ENCODE data around the gene AFDN.

AFDN gene

GRCh38 chr6:167956491-167956890 is 129.8 kb downstream of the AFDN start:
- TF ChIP-seq GATA2 (IDR thresholded peaks at IDR 0.05; ENCODE audit: low read depth, low read length) (no peak), GATA3 (IDR thresholded peaks at IDR 0.05; ENCODE audit: low read depth, low read length) (no peak)

DNA sequence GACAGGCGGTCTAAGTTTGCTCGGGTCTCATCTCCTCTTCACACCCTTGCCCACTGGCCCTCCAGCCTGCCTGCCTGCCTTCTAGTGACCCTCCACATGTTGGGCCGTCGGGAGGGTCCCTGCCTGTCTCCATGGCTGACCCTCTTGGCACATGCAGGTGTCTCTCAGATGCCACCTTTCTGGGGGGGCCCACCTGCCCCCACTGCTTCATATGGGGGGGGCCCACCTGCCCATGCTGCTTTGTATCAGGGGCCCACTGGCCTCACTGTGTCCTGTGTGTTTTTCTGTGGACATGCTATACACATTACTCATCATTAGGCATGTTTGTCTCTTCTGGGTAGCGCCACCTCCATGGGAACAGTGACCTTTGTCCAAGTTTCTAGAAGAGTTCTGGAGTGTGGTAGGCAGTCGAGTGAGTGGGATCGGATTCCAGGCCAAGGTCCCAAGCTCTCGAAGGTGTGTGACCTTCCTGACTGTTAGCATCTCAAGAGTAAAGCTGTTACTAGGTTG is 130.3 kb downstream of the AFDN start:
- TF ChIP-seq GATA2 (IDR thresholded peaks at IDR 0.05; ENCODE audit: low read depth, low read length): no peak
- no peak for TF ChIP-seq GATA3 (IDR thresholded peaks at IDR 0.05; ENCODE audit: low read depth, low read length)

DNA sequence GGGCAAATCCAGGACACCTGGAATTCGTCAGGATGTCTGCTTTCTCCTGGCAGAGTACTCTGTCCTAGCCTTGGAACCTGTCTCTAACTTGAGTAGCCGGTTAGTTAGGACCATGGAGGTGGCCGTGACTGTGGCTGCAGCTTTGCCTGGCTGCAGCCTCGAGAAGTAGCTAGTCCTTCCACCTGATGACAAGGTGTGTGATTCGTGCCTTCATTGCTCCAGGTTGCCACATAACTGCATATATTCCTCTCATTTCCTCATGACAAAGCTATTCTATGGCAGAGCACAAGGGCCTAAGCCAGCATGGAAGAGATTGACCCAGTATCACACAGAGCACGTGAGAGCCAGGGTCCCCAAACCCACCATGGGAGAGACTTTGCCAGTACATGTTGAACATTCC is 130.9 kb downstream of the AFDN start:
- TF ChIP-seq GATA3 (IDR thresholded peaks at IDR 0.05; ENCODE audit: low read depth, low read length) (no peak), GATA2 (IDR thresholded peaks at IDR 0.05; ENCODE audit: low read depth, low read length) (no peak)

DNA sequence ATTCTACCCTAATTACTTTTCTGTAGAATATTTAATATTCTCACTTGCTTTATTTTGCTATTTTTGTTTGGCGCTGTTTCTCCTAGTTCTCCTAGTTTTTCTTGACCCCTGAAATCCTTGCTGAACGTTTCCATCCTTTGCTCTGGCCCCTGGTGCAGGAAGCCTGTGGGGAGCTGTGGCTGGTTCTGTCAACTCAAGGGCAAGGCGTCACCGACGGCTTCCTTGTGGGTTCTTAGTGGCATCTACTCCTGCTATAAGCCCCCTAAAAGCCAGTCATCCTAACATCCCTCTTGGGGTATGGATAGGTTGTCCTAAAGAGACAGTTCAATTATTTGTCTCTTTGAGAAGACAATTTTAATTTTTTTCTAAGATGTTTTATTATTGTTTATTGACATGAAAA is 133.9 kb downstream of the AFDN start:
- no peak for TF ChIP-seq GATA2 (IDR thresholded peaks at IDR 0.05; ENCODE audit: low read depth, low read length)
- no peak for TF ChIP-seq GATA3 (IDR thresholded peaks at IDR 0.05; ENCODE audit: low read depth, low read length)

- no peak for TF ChIP-seq GATA2 (IDR thresholded peaks at IDR 0.05; ENCODE audit: low read depth, low read length)
- no peak for TF ChIP-seq GATA3 (IDR thresholded peaks at IDR 0.05; ENCODE audit: low read depth, low read length)
Measured at GRCh38 chr6:167962711-167963110, 136.0 kb downstream of the AFDN start.

GRCh38 chr6:167963589-167964057 is 136.9 kb downstream of the AFDN start:
- TF ChIP-seq GATA3 (IDR thresholded peaks at IDR 0.05; ENCODE audit: low read depth, low read length): no peak
- no peak for TF ChIP-seq GATA2 (IDR thresholded peaks at IDR 0.05; ENCODE audit: low read depth, low read length)

GRCh38 chr6:167965592-167966539 is 139.2 kb downstream of the AFDN start:
- TF ChIP-seq GATA2 (IDR thresholded peaks at IDR 0.05; ENCODE audit: low read depth, low read length): no peak
- no peak for TF ChIP-seq GATA3 (IDR thresholded peaks at IDR 0.05; ENCODE audit: low read depth, low read length)

- TF ChIP-seq GATA3 (IDR thresholded peaks at IDR 0.05; ENCODE audit: low read depth, low read length): no peak
- TF ChIP-seq GATA2 (IDR thresholded peaks at IDR 0.05; ENCODE audit: low read depth, low read length): no peak
Measured at GRCh38 chr6:167966540-167966905, 139.8 kb downstream of the AFDN start.

- no peak for TF ChIP-seq GATA3 (IDR thresholded peaks at IDR 0.05; ENCODE audit: low read depth, low read length)
- no peak for TF ChIP-seq GATA2 (IDR thresholded peaks at IDR 0.05; ENCODE audit: low read depth, low read length)
Measured at GRCh38 chr6:167968091-167968490, 141.4 kb downstream of the AFDN start.

DNA sequence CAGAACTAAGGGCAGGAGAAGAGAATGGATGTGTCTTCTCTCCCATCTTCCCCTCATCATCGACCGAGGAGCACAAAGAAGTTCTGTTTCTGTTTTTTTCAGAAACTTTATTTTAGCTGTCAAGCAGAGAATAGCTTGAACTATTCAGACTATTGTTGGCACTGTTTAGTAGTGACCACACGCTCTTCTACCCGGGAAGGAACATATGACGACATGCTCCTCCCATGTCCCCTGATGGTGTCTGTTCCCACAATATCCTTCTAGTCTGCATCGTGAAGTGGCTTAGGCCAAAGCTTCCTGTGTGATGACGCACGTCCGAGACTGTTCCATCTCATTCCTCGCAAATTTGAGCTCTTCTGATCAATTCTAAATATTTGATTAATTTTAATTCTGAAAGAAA is 143.5 kb downstream of the AFDN start:
- no peak for TF ChIP-seq GATA2 (IDR thresholded peaks at IDR 0.05; ENCODE audit: low read depth, low read length)
- TF ChIP-seq GATA3 (IDR thresholded peaks at IDR 0.05; ENCODE audit: low read depth, low read length): no peak

DNA sequence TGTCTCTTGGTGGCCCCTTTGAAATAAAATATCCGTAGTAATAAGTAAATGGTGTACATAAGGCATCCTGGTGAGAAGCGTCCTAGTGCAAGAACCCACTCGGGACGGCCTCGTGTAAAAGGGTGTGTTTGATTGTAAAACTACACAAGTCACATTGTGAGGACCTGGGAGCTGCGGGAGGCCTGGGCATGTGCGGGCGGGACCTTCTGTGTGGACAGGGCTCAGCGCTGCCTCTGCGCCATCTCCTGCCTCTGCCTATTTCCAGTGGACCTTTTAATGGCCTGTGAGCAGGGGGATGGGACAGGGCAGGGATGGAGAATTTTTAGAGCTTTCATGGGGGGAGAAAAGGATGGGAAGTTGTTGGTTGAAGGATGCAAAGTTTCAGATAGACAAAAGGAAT is 145.5 kb downstream of the AFDN start:
- TF ChIP-seq GATA3 (IDR thresholded peaks at IDR 0.05; ENCODE audit: low read depth, low read length): no peak
- no peak for TF ChIP-seq GATA2 (IDR thresholded peaks at IDR 0.05; ENCODE audit: low read depth, low read length)

DNA sequence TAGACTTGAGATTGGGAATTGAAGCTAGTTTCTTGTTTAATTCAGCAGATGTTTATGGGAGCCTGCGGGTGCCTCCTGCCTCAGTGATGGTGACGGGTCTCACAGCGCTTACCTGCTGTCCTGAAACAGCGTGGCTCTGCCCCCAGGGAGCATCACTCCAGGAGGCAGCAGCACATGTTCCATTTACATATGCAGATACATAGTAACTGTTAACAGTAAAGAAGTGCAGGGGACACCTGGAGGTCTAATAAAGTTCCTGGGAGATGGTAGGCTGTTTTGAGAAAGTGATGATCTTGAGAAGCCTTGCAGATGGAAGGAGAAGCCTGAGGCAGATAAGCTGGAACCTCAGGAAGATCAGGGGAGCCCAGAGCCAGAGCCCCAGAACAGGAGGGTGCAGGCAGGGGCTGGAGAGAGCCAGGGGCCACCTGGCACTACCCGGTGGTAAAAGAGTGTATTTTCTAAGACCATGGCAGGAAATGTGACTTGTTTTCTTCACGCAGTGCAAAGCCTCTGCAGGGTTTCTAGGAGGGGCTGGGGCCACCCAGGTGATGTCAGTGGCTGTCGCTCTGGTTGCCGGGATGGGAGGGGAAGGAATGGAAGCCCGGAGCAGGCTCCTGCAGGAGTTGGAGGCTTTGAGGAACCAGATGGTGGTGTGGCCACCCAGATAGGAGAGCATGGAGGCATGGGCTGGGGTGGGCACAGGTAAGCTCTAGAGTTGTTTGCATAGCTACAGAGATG is 146.6 kb downstream of the AFDN start:
- TF ChIP-seq GATA2 (IDR thresholded peaks at IDR 0.05; ENCODE audit: low read depth, low read length): no peak
- TF ChIP-seq GATA3 (IDR thresholded peaks at IDR 0.05; ENCODE audit: low read depth, low read length): no peak

DNA sequence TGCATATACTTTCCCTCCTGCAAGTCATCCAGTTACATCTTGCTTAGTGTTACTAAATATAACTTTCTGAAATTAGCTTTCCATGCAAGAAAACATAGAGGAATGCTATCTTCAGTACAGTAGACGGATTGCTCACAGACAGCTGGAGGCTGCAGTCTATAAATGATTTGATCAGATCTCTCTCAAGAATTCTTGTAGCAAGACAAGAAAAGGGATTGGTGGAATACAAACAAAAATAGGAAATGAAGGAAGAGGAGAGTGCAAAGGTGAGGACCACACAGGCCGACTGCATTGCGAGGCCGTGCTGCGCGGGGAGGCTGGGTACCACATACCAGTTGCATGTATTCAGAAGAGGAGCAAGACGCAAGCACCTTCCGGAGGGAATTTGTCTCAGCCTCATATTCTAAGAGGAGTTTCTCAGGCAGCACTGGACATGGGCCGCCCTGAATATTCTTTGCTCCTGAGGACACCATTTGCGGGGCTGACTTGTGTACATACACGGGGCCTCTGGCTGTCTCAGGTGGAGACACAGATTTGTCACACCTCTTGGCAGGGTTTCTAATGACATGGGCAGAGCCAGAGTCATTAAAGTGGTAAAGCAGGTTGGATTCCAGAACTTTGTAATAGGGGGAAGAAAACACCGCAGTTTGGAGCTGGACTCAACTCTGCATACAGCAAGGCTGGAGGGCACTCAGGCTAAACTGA is 148.1 kb downstream of the AFDN start:
- TF ChIP-seq GATA2 (IDR thresholded peaks at IDR 0.05; ENCODE audit: low read depth, low read length) (no peak), GATA3 (IDR thresholded peaks at IDR 0.05; ENCODE audit: low read depth, low read length) (no peak)

DNA sequence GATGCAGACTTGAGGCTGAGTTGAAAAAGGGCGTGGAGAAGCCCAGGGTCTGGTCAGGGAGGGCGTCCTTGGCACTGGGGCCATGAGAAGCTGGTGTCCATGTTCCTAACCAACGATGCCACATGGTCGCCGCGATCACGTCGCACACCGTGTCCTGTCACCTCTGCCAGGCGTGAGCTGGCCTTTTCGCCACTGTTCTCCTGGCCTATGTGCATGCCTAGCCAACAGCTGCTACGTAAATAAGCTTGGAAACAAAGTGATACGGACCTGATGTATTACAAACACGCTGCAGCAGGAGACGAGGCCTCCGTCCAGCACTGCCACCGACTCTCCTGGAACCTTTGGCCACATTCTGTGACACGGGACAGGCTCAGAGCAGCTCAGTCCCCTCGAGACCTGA is 148.7 kb downstream of the AFDN start:
- TF ChIP-seq GATA2 (IDR thresholded peaks at IDR 0.05; ENCODE audit: low read depth, low read length) (no peak), GATA3 (IDR thresholded peaks at IDR 0.05; ENCODE audit: low read depth, low read length) (no peak)

Measured in SH-SY5Y (cell line).